ENCODE results near the gene LOXL3.
A peak's percentile ranks its signal among the peaks of the same experiment; 100 is the strongest.

LOXL3 gene

DNA sequence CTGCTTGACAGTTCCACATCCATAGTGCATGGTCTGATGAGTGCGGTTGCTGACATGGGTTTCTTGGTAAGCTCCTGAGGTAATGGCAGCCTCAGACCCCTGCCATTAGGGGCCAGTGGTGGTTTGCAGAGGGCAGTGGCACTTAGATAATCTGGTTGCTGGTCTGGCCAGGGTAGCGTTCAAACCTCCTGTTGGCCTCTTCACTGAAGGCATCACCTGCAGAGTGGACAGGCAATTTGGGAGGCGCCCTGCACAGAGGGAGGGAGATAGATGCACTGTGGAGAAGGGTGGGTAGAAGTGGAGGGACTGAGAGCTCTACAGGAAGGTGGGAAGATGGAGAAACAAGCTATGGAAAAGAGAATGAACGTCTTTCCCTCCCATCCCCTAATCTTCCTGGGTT, 20.3 kb downstream of the LOXL3 start:
- DNase-seq (ENCODE audit: low read depth): no peak

DNA sequence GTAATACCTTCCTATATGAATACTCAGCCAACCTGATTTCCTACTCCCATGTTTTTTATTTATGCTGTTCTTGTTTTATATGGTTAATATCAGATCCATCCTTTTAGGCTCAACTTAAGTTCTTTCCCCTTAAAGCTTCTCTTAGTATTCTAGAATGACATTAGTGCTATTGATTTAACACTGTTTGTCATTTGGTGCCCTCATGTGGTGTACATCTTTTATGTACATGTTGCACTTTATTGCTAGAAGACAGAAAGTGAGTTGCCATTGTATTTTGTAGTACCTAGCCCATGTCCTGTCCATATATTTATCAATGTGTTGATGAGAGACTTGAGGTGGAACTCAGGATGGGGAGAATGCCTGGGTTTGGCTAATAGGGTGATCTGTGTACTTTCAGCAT, 21.5 kb downstream of the LOXL3 start:
- DNase-seq (ENCODE audit: low read depth): peak; percentile 72
- TF ChIP-seq, protein P1, sequence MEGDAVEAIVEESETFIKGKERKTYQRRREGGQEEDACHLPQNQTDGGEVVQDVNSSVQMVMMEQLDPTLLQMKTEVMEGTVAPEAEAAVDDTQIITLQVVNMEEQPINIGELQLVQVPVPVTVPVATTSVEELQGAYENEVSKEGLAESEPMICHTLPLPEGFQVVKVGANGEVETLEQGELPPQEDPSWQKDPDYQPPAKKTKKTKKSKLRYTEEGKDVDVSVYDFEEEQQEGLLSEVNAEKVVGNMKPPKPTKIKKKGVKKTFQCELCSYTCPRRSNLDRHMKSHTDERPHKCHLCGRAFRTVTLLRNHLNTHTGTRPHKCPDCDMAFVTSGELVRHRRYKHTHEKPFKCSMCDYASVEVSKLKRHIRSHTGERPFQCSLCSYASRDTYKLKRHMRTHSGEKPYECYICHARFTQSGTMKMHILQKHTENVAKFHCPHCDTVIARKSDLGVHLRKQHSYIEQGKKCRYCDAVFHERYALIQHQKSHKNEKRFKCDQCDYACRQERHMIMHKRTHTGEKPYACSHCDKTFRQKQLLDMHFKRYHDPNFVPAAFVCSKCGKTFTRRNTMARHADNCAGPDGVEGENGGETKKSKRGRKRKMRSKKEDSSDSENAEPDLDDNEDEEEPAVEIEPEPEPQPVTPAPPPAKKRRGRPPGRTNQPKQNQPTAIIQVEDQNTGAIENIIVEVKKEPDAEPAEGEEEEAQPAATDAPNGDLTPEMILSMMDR (IDR thresholded peaks at IDR 0.05; ENCODE audit: low read length, missing control alignments): peak; percentile 36
- H3K4me3 ChIP-seq (replicated peaks; ENCODE audit: low read depth, low read length): no peak overlapping the region

More for the DNA sequence above, 20.3 kb downstream of the LOXL3 start:
- TF ChIP-seq, protein P1 (IDR thresholded peaks at IDR 0.05; ENCODE audit: low read length, missing control alignments): no peak
- no peak overlapping the region for H3K4me3 ChIP-seq (replicated peaks; ENCODE audit: low read depth, low read length)

DNA sequence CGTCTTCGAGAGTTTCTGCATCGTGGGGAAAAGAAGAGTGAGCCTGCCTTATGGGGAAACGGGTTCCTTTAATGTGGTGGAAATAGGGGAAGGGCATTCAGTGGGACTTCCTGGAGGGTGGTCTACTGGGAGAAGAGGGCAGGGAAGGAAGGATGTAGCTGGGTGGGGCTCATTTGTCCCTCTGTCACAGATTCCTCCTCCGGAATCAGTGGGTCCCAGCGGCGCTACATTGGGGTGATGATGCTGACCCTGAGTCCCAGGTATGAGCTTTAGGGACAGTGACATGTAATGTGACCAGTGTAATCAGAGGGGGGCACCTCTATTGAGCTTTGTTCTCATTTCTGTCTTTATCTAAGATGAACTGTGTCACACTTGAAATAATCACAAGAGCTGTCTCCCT, 22.1 kb downstream of the LOXL3 start:
- no peak overlapping the region for H3K4me3 ChIP-seq (replicated peaks; ENCODE audit: low read depth, low read length)
- TF ChIP-seq, protein P1 (IDR thresholded peaks at IDR 0.05; ENCODE audit: low read length, missing control alignments): no peak
- no peak for DNase-seq (ENCODE audit: low read depth)

DNA sequence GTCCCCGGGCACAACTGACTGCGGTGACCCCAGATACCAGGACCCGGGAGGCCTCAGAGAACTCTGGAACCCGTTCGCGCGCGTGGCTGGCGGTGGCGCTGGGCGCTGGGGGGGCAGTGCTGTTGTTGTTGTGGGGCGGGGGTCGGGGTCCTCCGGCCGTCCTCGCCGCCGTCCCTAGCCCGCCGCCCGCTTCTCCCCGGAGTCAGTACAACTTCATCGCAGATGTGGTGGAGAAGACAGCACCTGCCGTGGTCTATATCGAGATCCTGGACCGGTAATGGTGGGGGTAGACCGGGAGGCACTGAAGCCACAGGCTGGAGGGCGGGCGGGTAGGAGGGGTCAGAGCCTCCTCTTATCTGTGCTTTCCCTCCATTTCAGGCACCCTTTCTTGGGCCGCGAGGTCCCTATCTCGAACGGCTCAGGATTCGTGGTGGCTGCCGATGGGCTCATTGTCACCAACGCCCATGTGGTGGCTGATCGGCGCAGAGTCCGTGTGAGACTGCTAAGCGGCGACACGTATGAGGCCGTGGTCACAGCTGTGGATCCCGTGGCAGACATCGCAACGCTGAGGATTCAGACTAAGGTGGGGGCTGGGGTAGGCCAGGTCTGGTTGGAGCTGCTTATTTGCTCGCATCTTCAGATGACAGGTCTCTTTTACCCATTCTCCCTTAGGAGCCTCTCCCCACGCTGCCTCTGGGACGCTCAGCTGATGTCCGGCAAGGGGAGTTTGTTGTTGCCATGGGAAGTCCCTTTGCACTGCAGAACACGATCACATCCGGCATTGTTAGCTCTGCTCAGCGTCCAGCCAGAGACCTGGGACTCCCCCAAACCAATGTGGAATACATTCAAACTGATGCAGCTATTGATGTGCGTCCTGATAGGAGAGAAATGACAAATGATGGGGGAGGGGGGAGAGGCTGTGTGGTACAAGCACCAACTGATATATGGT, 23.2 kb downstream of the LOXL3 start:
- peak; percentile 54 for DNase-seq (ENCODE audit: low read depth)

DNA sequence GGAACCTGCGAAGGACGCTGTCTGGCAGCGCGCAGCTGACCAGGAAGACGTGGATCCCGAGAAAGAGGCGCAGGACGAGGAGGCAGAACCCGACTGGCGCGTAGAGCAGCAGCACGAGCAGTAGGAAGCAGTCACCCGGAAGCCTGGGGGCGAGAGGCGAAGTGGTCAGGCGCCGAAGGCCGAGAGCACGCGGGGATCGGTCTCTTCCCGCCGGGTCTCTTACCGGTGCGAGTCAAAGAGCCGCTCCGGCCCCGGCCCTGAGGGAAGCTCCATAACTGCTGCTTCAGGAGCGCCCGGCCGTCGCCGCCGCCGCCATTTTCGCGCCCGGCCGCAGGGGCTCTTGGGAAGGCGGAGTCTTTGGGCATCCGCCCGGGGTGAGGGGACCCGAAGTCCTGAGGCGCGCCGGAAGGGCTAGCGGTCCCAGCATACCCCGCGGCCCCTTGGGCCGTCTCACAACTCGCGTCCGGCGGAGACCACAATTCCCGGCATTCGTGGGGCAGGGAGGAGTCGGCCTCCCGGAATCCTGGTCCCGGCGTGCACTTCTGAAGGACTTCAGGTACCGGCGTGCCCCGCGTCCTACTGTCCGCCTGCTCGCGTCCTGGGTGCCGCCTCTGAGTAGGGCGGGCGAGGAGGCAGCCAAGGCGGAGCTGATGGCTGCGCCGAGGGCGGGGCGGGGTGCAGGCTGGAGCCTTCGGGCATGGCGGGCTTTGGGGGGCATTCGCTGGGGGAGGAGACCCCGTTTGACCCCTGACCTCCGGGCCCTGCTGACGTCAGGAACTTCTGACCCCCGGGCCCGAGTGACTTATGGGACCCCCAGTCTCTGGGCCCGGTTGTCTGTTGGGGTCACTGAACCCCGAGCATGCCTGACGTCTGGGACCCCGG, 24.1 kb downstream of the LOXL3 start, which contains the start of the genes AUP1 and HTRA2:
TSS of gene AUP1 (minus strand) at position 350 of the 882 bp plus-strand sequence. CDS start at position 273, 77 bp downstream.
TSS of gene HTRA2 (plus strand) at position 577 of the 882 bp plus-strand sequence. CDS start at position 651, 74 bp downstream.
- peak within 1 kb of the TSS; percentile 98 for H3K4me3 ChIP-seq (replicated peaks; ENCODE audit: low read depth, low read length)
- TF ChIP-seq, protein P1 (IDR thresholded peaks at IDR 0.05; ENCODE audit: low read length, missing control alignments): no peak

More for the DNA sequence above, 23.2 kb downstream of the LOXL3 start:
- H3K4me3 ChIP-seq (replicated peaks; ENCODE audit: low read depth, low read length): peak overlapping the region; percentile 98
- TF ChIP-seq, protein P1 (IDR thresholded peaks at IDR 0.05; ENCODE audit: low read length, missing control alignments): no peak

DNA sequence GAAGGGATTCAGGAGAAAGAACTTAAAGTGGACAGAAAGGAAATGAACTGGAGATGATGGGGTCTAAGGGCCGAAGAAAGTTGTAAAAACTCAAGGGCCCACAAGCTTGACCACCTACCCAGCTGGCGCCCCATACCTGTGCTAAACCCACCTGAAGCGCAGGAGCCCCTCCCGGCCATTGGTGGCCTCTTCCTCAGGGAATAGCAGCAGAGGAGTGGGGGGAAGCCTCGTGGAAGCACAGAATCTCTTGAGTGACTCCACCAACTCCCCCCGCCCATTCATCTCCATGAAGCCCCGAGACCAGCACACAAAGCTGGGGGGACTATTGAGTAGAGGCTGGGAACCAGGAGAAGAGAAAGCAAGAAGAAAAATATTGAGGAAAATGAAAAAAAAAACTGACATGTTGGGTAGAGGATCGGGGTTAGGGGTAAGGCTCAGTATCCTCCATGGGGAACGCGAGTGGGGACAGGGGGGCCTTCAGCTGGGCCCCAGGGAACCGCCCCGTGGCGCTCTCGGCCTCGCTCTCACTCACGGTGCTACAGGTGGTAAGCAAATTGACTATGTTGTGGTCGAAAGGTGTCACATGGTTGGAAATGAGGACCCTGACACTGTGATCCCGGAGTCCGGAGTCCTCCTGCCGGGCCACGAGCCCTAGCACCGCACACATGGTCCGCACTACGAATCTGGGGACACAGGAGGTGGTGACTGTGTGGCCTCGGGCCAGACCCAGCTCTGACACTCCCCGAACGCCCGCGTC, 25.0 kb downstream of the LOXL3 start:
- no peak for DNase-seq (ENCODE audit: low read depth)
- TF ChIP-seq, protein P1 (IDR thresholded peaks at IDR 0.05; ENCODE audit: low read length, missing control alignments): no peak
- peak overlapping the region; percentile 98 for H3K4me3 ChIP-seq (replicated peaks; ENCODE audit: low read depth, low read length)

More for the DNA sequence above, 24.1 kb downstream of the LOXL3 start, which contains the start of the genes AUP1 and HTRA2:
- peak; percentile 99 for DNase-seq (ENCODE audit: low read depth)

Data from fibroblast of pulmonary artery (primary cell).